Endothelial cell of umbilical vein (primary cell): ENCODE measurements around the gene FSD2.

Experiments used
- CTCF ChIP-seq, 2 donors: IDR thresholded peaks; 1 replicate in 1 of 2; 2 replicates in 1 of 2; pipeline ENCODE4 v1.5.1; 2011; ENCODE audit warnings: low read length in 2 of 2, mild to moderate bottlenecking in 2 of 2, moderate library complexity in 2 of 2, control low read depth in 1 of 2, inconsistent platforms in 1 of 2, low read depth in 1 of 2; ENCODE audit not compliant: insufficient read depth in 1 of 2; ENCODE audit errors: extremely low read depth in 1 of 2
- GATA2 ChIP-seq: IDR thresholded peaks from 2 replicates; pipeline ENCODE4 v1.7.0; 2011; ENCODE audit warnings: low read depth, mild to moderate bottlenecking, moderate library complexity, mixed read lengths, low read length; ENCODE audit not compliant: insufficient read length, insufficient read depth
- JUN ChIP-seq: IDR thresholded peaks from 2 replicates; pipeline ENCODE4 v1.6.1; 2011; ENCODE audit warnings: borderline replicate concordance, low read depth; ENCODE audit not compliant: insufficient read length, insufficient read depth
- MAX ChIP-seq: IDR thresholded peaks from 2 replicates; pipeline ENCODE4 v1.6.1; 2011; ENCODE audit not compliant: insufficient read depth, insufficient read length
- MYC ChIP-seq: IDR thresholded peaks from one replicate; pipeline ENCODE4 v1.6.1; 2011; ENCODE audit warnings: mild to moderate bottlenecking, low read depth, low read length
- POLR2A ChIP-seq: IDR thresholded peaks from 2 replicates; pipeline ENCODE4 v1.6.1; 2012; ENCODE audit warnings: low read depth, mild to moderate bottlenecking, control low read depth, low read length
- POLR2AphosphoS5 ChIP-seq: IDR thresholded peaks from 2 replicates; pipeline ENCODE4 v1.6.1; 2012; ENCODE audit warnings: low read depth, mild to moderate bottlenecking, control low read depth, low read length, moderate library complexity; ENCODE audit not compliant: insufficient read depth

- TF ChIP-seq CTCF (IDR thresholded peaks at IDR 0.05; ENCODE audit: extremely low read depth in 1 of 2, insufficient read depth in 1 of 2, low read depth in 1 of 2, low read length in 2 of 2) (no peak), POLR2AphosphoS5 (no peak), POLR2A (no peak), GATA2 (no peak), MYC (no peak), MAX (no peak), JUN (no peak)
Measured at GRCh38 chr15:82792068-82792467, 13.8 kb downstream of the FSD2 start.
